ENCODE data around the gene ICAM3. TPM values are rescaled to one million over a fixed set of nuclear protein-coding genes. Genes with fewer than 3 reads are reported as not detected.

Gene ICAM3
- total RNA-seq, 1 donor from 2014 or later: 31.3 TPM

- Histone ChIP-seq H3K4me3 (peak overlapping the region; percentile 82), H3K9me3 (replicated peaks) (no peaks in the 10 kb centered on the region), H3K27ac (replicated peaks) (peak overlapping the region; percentile 90), H3K27me3 (ENCODE audit: low read depth) (no peaks in the 10 kb centered on the region), H3K4me1 (peaks cover 36% of the 10 kb centered on the region), H3K36me3 (peaks cover 17% of the 10 kb centered on the region)
- no peak for TF ChIP-seq CTCF (IDR thresholded peaks at IDR 0.05; ENCODE audit: borderline replicate concordance)
- intact Hi-C loops (cut with micrococcal nuclease): loop anchor here (10.0 kb wide), 1 partner anchor 59 kb away; the partner anchor contains the start of gene ICAM1
- DNase-seq: no peak
Observed at GRCh38 chr19:10333758-10334587, 5.5 kb downstream of the ICAM3 start.

- DNase-seq: peak; percentile 99
- H3K27me3 ChIP-seq (ENCODE audit: low read depth): no peaks in the 10 kb centered on the region
- peak within 1 kb of the TSS; percentile 82 for H3K4me3 ChIP-seq
- no peak for TF ChIP-seq CTCF (IDR thresholded peaks at IDR 0.05; ENCODE audit: borderline replicate concordance)
- no peaks in the 10 kb centered on the region for H3K9me3 ChIP-seq (replicated peaks)
- intact Hi-C loops (cut with micrococcal nuclease): loop anchor here (10.0 kb wide), 1 partner anchor 58 kb away; the partner anchor contains the start of gene ICAM1
- H3K4me1 ChIP-seq: peaks cover 36% of the 10 kb centered on the region
- peaks cover 25% of the 10 kb centered on the region for H3K36me3 ChIP-seq
- peak within 1 kb of the TSS; percentile 90 for H3K27ac ChIP-seq (replicated peaks)
Observed at GRCh38 chr19:10332965-10333757, 6.3 kb downstream of the ICAM3 start, which contains the start of gene RAVER1. TSS of gene RAVER1 (minus strand) at chr19:10333529. CDS start at chr19:10333507, 22 bp downstream.

GRCh38 chr19:10332158-10332964 lies 7.1 kb downstream of the ICAM3 start:
- Histone ChIP-seq H3K4me3 (peak overlapping the region; percentile 82), H3K36me3 (peaks cover 33% of the 10 kb centered on the region), H3K4me1 (peaks cover 36% of the 10 kb centered on the region), H3K27ac (replicated peaks) (peak overlapping the region; percentile 90), H3K9me3 (replicated peaks) (no peaks in the 10 kb centered on the region), H3K27me3 (ENCODE audit: low read depth) (no peaks in the 10 kb centered on the region)
- no peak for DNase-seq
- no peak for TF ChIP-seq CTCF (IDR thresholded peaks at IDR 0.05; ENCODE audit: borderline replicate concordance)
- intact Hi-C loops (cut with micrococcal nuclease): loop anchor here (10.0 kb wide), 1 partner anchor 58 kb away; the partner anchor contains the start of gene ICAM1

GRCh38 chr19:10329555-10329954 lies 9.9 kb downstream of the ICAM3 start:
- Histone ChIP-seq H3K4me1 (peaks cover 23% of the 10 kb centered on the region), H3K4me3 (no peak overlapping the region), H3K9me3 (replicated peaks) (no peaks in the 10 kb centered on the region), H3K36me3 (peaks cover 61% of the 10 kb centered on the region), H3K27me3 (ENCODE audit: low read depth) (no peaks in the 10 kb centered on the region), H3K27ac (replicated peaks) (no peak overlapping the region)
- no peak for TF ChIP-seq CTCF (IDR thresholded peaks at IDR 0.05; ENCODE audit: borderline replicate concordance)
- intact Hi-C loops (cut with micrococcal nuclease): no loop called here
- no peak for DNase-seq
